Mesenchymal stem cell (in vitro differentiated cells and primary cell): ENCODE data around the gene MLXIP.
A peak's percentile ranks its signal among the peaks of the same experiment; 100 is the strongest.

ENCODE experiments used
- DNase-seq: peaks from one replicate; pipeline ENCODE4 v3.0.0-alpha.2; 2013
- H2AFZ ChIP-seq: one replicate; pipeline ENCODE4 v1.6.1; 2013; ENCODE audit warnings: low read depth, mild to moderate bottlenecking, control low read depth, inconsistent platforms, low read length, moderate library complexity
- H2AK5ac ChIP-seq: 2 replicates; pipeline ENCODE4 v1.6.1; 2013; ENCODE audit warnings: low read length, moderate library complexity, mild to moderate bottlenecking, inconsistent platforms; ENCODE audit not compliant: severe bottlenecking
- H2BK120ac ChIP-seq: one replicate; pipeline ENCODE4 v1.6.1; 2013; ENCODE audit warnings: low read depth, mild to moderate bottlenecking, inconsistent platforms, low read length, moderate library complexity
- H2BK12ac ChIP-seq, 2 experiments: one replicate each; pipeline ENCODE4 v1.6.1; 2013; ENCODE audit warnings: inconsistent platforms in 2 of 2, low read length in 2 of 2, mild to moderate bottlenecking in 2 of 2, moderate library complexity in 2 of 2, control low read depth in 1 of 2
- H2BK15ac ChIP-seq: one replicate; pipeline ENCODE4 v1.6.1; 2013; ENCODE audit warnings: mild to moderate bottlenecking, low read depth, inconsistent platforms; ENCODE audit not compliant: poor library complexity, severe bottlenecking
- H2BK5ac ChIP-seq: 2 replicates; pipeline ENCODE4 v1.6.1; 2013; ENCODE audit warnings: low read depth, mild to moderate bottlenecking, low read length, control low read depth, inconsistent platforms; ENCODE audit not compliant: poor library complexity, severe bottlenecking
- H3K14ac ChIP-seq, 2 experiments: one replicate each; pipeline ENCODE4 v1.6.1; 2013; ENCODE audit warnings: inconsistent platforms in 2 of 2, low read length in 2 of 2, control low read depth in 1 of 2, mild to moderate bottlenecking in 1 of 2, moderate library complexity in 1 of 2
- H3K18ac ChIP-seq, 2 experiments: one replicate each; pipeline ENCODE4 v1.6.1; 2013; ENCODE audit warnings: inconsistent platforms in 2 of 2, low read length in 2 of 2, control low read depth in 1 of 2, low read depth in 1 of 2, mild to moderate bottlenecking in 1 of 2
- H3K23ac ChIP-seq, 2 experiments: one replicate each; pipeline ENCODE4 v1.6.1; 2013; ENCODE audit warnings: inconsistent platforms in 2 of 2, low read length in 2 of 2, mild to moderate bottlenecking in 2 of 2, moderate library complexity in 2 of 2, control low read depth in 1 of 2
- H3K27ac ChIP-seq: 2 replicates; pipeline ENCODE4 v1.5.1; 2013; ENCODE audit warnings: mild to moderate bottlenecking, moderate library complexity, low read length, control low read depth, inconsistent platforms; ENCODE audit not compliant: poor library complexity, severe bottlenecking
- H3K27me3 ChIP-seq, 2 experiments: 2 replicates each; pipeline versions ENCODE4 v1.6.1 to v1.7.0; 2013; ENCODE audit warnings: low read length in 2 of 2, mild to moderate bottlenecking in 2 of 2, moderate library complexity in 2 of 2, control low read depth in 1 of 2, inconsistent platforms in 1 of 2; ENCODE audit not compliant: control insufficient read depth in 1 of 2, insufficient read depth in 1 of 2
- H3K36me3 ChIP-seq, 2 experiments: 2 replicates each; pipeline versions ENCODE4 v1.6.1 to v1.7.0; 2013; ENCODE audit warnings: low read length in 2 of 2, control low read depth in 1 of 2, inconsistent platforms in 1 of 2, low read depth in 1 of 2, mild to moderate bottlenecking in 1 of 2; ENCODE audit not compliant: insufficient read depth in 2 of 2, control insufficient read depth in 1 of 2
- H3K4ac ChIP-seq, 2 experiments: one replicate each; pipeline ENCODE4 v1.6.1; 2013; ENCODE audit warnings: inconsistent platforms in 2 of 2, low read length in 2 of 2, mild to moderate bottlenecking in 2 of 2, moderate library complexity in 2 of 2, control low read depth in 1 of 2, low read depth in 1 of 2
- H3K4me1 ChIP-seq: 2 replicates; pipeline ENCODE4 v1.6.1; 2013; ENCODE audit warnings: low read depth, low read length, control low read depth; ENCODE audit not compliant: control insufficient read depth, insufficient read depth
- H3K4me2 ChIP-seq: 2 replicates; pipeline ENCODE4 v1.6.1; 2013; ENCODE audit warnings: low read length, mild to moderate bottlenecking, inconsistent platforms; ENCODE audit not compliant: poor library complexity, severe bottlenecking
- H3K4me3 ChIP-seq, 2 experiments: 2 replicates each; pipeline versions ENCODE4 v1.5.1 to v1.7.0; 2013; ENCODE audit warnings: low read length in 2 of 2, mild to moderate bottlenecking in 2 of 2, control low read depth in 1 of 2, low read depth in 1 of 2; ENCODE audit not compliant: insufficient read depth in 1 of 2
- H3K79me1 ChIP-seq: replicated peaks from 2 replicates; pipeline ENCODE4 v1.6.1; 2013; ENCODE audit warnings: mild to moderate bottlenecking, control low read depth, low read length, inconsistent platforms; ENCODE audit not compliant: poor library complexity, severe bottlenecking
- H3K9ac ChIP-seq: 2 replicates; pipeline ENCODE4 v1.7.0; 2013; ENCODE audit warnings: mild to moderate bottlenecking, low read length, moderate library complexity
- H3K9me3 ChIP-seq: 2 replicates; pipeline ENCODE4 v1.7.0; 2013; ENCODE audit warnings: mild to moderate bottlenecking, low read length; ENCODE audit not compliant: control insufficient read depth
- H4K8ac ChIP-seq: one replicate; pipeline ENCODE4 v1.6.1; 2013; ENCODE audit warnings: inconsistent platforms, mild to moderate bottlenecking, low read length, moderate library complexity
- H4K91ac ChIP-seq: one replicate; pipeline ENCODE4 v1.6.1; 2013; ENCODE audit warnings: mild to moderate bottlenecking, low read length, inconsistent platforms
- WGBS: methylation state at CpG from one replicate; pipeline ENCODE4 v1.1.7; 2013; ENCODE audit warnings: mixed read lengths; 5-methylcytosine and 5-hydroxymethylcytosine counted together

Gene MLXIP

GRCh38 chr12:122064780-122065588, 13.6 kb upstream of the MLXIP start:
- Histone ChIP-seq H3K79me1 (peaks cover 7% of the 10 kb centered on the region), H3K9me3 (no peaks in the 10 kb centered on the region), H2AK5ac (peak overlapping the region; percentile 93), H3K9ac (peak overlapping the region; percentile 78), H3K27me3 (no peaks in the 10 kb centered on the region), H3K27ac (peak overlapping the region; percentile 99), H3K18ac (peak overlapping the region; percentile 88 to 98), H2BK12ac (peak overlapping the region; percentile 84), H2BK120ac (peak overlapping the region; percentile 45), H2BK5ac (peak overlapping the region; percentile 97), H3K4me3 (peak overlapping the region in 1 of 2 experiments; percentile 67), H3K4me1 (peaks cover 33% of the 10 kb centered on the region), H3K36me3 (peaks cover 0 to 20% of the 10 kb centered on the region in 2 experiments), H4K91ac (peak overlapping the region; percentile 91), H3K4ac (peak overlapping the region; percentile 85 to 90), H2BK15ac (no peak overlapping the region), H3K23ac (peak overlapping the region in 1 of 2 experiments; percentile 46), H3K4me2 (peak overlapping the region; percentile 66), H2AFZ (peak overlapping the region; percentile 6), H4K8ac (peak overlapping the region; percentile 29), H3K14ac (no peak overlapping the region)
- WGBS = 30% methylated on average over 16 of the region's 16 CpGs
- DNase-seq = peak; percentile 96

GRCh38 chr12:122067548-122067947, 11.0 kb upstream of the MLXIP start:
- no peak for DNase-seq
- Histone ChIP-seq H3K4me1 (peaks cover 40% of the 10 kb centered on the region), H2AFZ (no peak overlapping the region), H3K4me3 (no peak overlapping the region), H3K79me1 (peaks cover 7% of the 10 kb centered on the region), H3K4ac (no peak overlapping the region), H3K18ac (peak overlapping the region in 1 of 2 experiments; percentile 46), H2BK5ac (no peak overlapping the region), H3K14ac (no peak overlapping the region), H3K23ac (no peak overlapping the region), H2BK120ac (no peak overlapping the region), H2BK12ac (no peak overlapping the region), H3K9me3 (no peaks in the 10 kb centered on the region), H3K27me3 (no peaks in the 10 kb centered on the region), H3K36me3 (peaks cover 0 to 6% of the 10 kb centered on the region in 2 experiments), H4K8ac (no peak overlapping the region), H2AK5ac (no peak overlapping the region), H4K91ac (no peak overlapping the region), H3K4me2 (no peak overlapping the region), H3K27ac (no peak overlapping the region), H2BK15ac (peak overlapping the region; percentile 44), H3K9ac (no peak overlapping the region)
- 100% methylated on average over 4 of the region's 5 CpGs for WGBS

GRCh38 chr12:122067966-122068365, 10.6 kb upstream of the MLXIP start:
- Histone ChIP-seq H2BK12ac (no peak overlapping the region), H3K23ac (no peak overlapping the region), H3K4me2 (no peak overlapping the region), H3K18ac (peak overlapping the region in 1 of 2 experiments; percentile 46), H4K91ac (no peak overlapping the region), H3K79me1 (peaks cover 7% of the 10 kb centered on the region), H3K4me3 (no peak overlapping the region), H3K4ac (no peak overlapping the region), H2BK5ac (no peak overlapping the region), H3K27ac (no peak overlapping the region), H2BK15ac (peak overlapping the region; percentile 44), H3K9me3 (no peaks in the 10 kb centered on the region), H3K27me3 (no peaks in the 10 kb centered on the region), H2BK120ac (no peak overlapping the region), H3K4me1 (peaks cover 38% of the 10 kb centered on the region), H3K14ac (no peak overlapping the region), H2AFZ (no peak overlapping the region), H3K36me3 (peaks cover 0 to 4% of the 10 kb centered on the region in 2 experiments), H3K9ac (no peak overlapping the region), H2AK5ac (no peak overlapping the region), H4K8ac (no peak overlapping the region)
- DNase-seq = peak; percentile 75
- 46% methylated on average over 13 of the region's 13 CpGs for WGBS
